ENCODE measurements around the gene USP2. TPM values are rescaled to one million over a fixed set of nuclear protein-coding genes. Genes with fewer than 3 reads are reported as not detected.

USP2 gene
- total RNA-seq, 1 experiment from 2014 or later = 3.1 TPM

GRCh38 chr11:119419834-119420492 is 38.5 kb upstream of the USP2 start:
- no TSS peak for BruUV-seq (replicated peaks)
- POLR2A ChIA-PET = no interaction called here
- H3K4me1 ChIP-seq (ENCODE audit: control insufficient read depth, insufficient read depth, low read length) = peaks cover 14% of the 10 kb centered on the region; the same call in 1 of the 2 replicates
- intact Hi-C loops (cut with micrococcal nuclease; ENCODE audit: unreplicated experiment) = no loop called here
- no peak for ATAC-seq
- no peak overlapping the region for H3K4me3 ChIP-seq (ENCODE audit: low read depth in 2 of 2, low read length in 2 of 2)
- no peaks in the 10 kb centered on the region for H3K9me3 ChIP-seq (ENCODE audit: control insufficient read depth, insufficient read depth, low read depth, low read length)
- H3K27me3 ChIP-seq (ENCODE audit: control insufficient read depth, insufficient read depth, low read length) = peaks cover 5% of the 10 kb centered on the region
- CTCF ChIA-PET = interaction anchor here (0.6 kb wide), 1 partner anchor 157 kb away, joined by 3 read pairs; no protein-coding TSS in a partner anchor
- TF ChIP-seq SIN3A (IDR thresholded peaks at IDR 0.05; ENCODE audit: borderline replicate concordance, insufficient read depth, low read depth, low read length) = no peak
- no peak for TF ChIP-seq TCF7L2 (IDR thresholded peaks at IDR 0.05; ENCODE audit: low read depth, low read length)
- no peak for TF ChIP-seq REST (IDR thresholded peaks at IDR 0.05; ENCODE audit: insufficient read depth in 1 of 2, low read depth in 2 of 2, low read length in 1 of 2)
- no peak for TF ChIP-seq POLR2AphosphoS5 (IDR thresholded peaks at IDR 0.05; ENCODE audit: low read depth, low read length)
- TF ChIP-seq CTCF (IDR thresholded peaks at IDR 0.05) = no peak
- in situ Hi-C loops (cut with HindIII; ENCODE audit: low pct_unique_long_range_greater_than_20kb, low sequenced_read_pairs) = no loop called here
- no peak for DNase-seq (ENCODE audit: low read depth, low spot score)
- H3K36me3 ChIP-seq (ENCODE audit: control insufficient read depth, insufficient read depth, low read length) = no peaks in the 10 kb centered on the region
- no peak overlapping the region for H3K27ac ChIP-seq (ENCODE audit: low read length)

GRCh38 chr11:119419246-119419645 is 37.8 kb upstream of the USP2 start:
- TF ChIP-seq SIN3A (IDR thresholded peaks at IDR 0.05; ENCODE audit: borderline replicate concordance, insufficient read depth, low read depth, low read length) (no peak), CTCF (IDR thresholded peaks at IDR 0.05) (no peak), TCF7L2 (IDR thresholded peaks at IDR 0.05; ENCODE audit: low read depth, low read length) (no peak), REST (IDR thresholded peaks at IDR 0.05; ENCODE audit: insufficient read depth in 1 of 2, low read depth in 2 of 2, low read length in 1 of 2) (no peak), POLR2AphosphoS5 (IDR thresholded peaks at IDR 0.05; ENCODE audit: low read depth, low read length) (no peak)
- H3K9me3 ChIP-seq (ENCODE audit: control insufficient read depth, insufficient read depth, low read depth, low read length) = no peaks in the 10 kb centered on the region
- peaks cover 5% of the 10 kb centered on the region for H3K27me3 ChIP-seq (ENCODE audit: control insufficient read depth, insufficient read depth, low read length)
- H3K4me1 ChIP-seq (ENCODE audit: control insufficient read depth, insufficient read depth, low read length) = peaks cover 14% of the 10 kb centered on the region; the same call in 1 of the 2 replicates
- intact Hi-C loops (cut with micrococcal nuclease; ENCODE audit: unreplicated experiment) = no loop called here
- ATAC-seq (no peak), DNase-seq (ENCODE audit: low read depth, low spot score) (no peak)
- H3K27ac ChIP-seq (ENCODE audit: low read length) = no peak overlapping the region
- ChIA-PET POLR2A (no interaction called here), CTCF (interaction anchor here (0.6 kb wide), 1 partner anchor 158 kb away, joined by 3 read pairs; no protein-coding TSS in a partner anchor)
- in situ Hi-C loops (cut with HindIII; ENCODE audit: low pct_unique_long_range_greater_than_20kb, low sequenced_read_pairs) = no loop called here
- H3K36me3 ChIP-seq (ENCODE audit: control insufficient read depth, insufficient read depth, low read length) = no peaks in the 10 kb centered on the region
- H3K4me3 ChIP-seq (ENCODE audit: low read depth in 2 of 2, low read length in 2 of 2) = no peak overlapping the region
- BruUV-seq (replicated peaks) = no TSS peak

Measured in Panc1 (cell line).